CD14-positive monocyte (primary cell): ENCODE data around the gene PLCH1. TPM values are rescaled to one million over a fixed set of nuclear protein-coding genes. Genes with fewer than 3 reads are reported as not detected.

Experiments used
- DNase-seq, 3 donors: peaks; one replicate each; pipeline ENCODE4 v3.0.0-alpha.2; 2011 to 2022
- H2AFZ ChIP-seq: 2 replicates; pipeline ENCODE4 v1.6.0; 2012; ENCODE audit warnings: mild to moderate bottlenecking, low read depth, low read length, inconsistent platforms; ENCODE audit not compliant: insufficient read depth, poor library complexity, severe bottlenecking
- H3K27ac ChIP-seq, 2 donors: 1 replicate in 1 of 2; 2 replicates in 1 of 2; pipeline ENCODE4 v1.5.1; 2012 to 2013; ENCODE audit warnings: low read length in 2 of 2, control low read depth in 1 of 2, inconsistent platforms in 1 of 2, low read depth in 1 of 2, mild to moderate bottlenecking in 1 of 2
- H3K27me3 ChIP-seq, 2 donors: one replicate each; pipeline versions ENCODE4 v1.6.0 to v1.6.1; 2011 to 2013; ENCODE audit warnings: low read length in 2 of 2; ENCODE audit not compliant: control insufficient read depth in 2 of 2, insufficient read depth in 2 of 2
- H3K36me3 ChIP-seq, 2 donors: replicated peaks in 1 of 2; 1 replicate in 1 of 2; 2 replicates in 1 of 2; pipeline versions ENCODE4 v1.5.1 to v1.6.1; 2012 to 2013; ENCODE audit warnings: low read length in 2 of 2, control low read depth in 1 of 2, inconsistent platforms in 1 of 2, mild to moderate bottlenecking in 1 of 2; ENCODE audit not compliant: insufficient read depth in 2 of 2, control insufficient read depth in 1 of 2
- H3K4me1 ChIP-seq, 2 donors: 1 replicate in 1 of 2; 2 replicates in 1 of 2; pipeline versions ENCODE4 v1.5.1 to v1.6.1; 2012 to 2013; ENCODE audit warnings: low read length in 2 of 2, control low read depth in 1 of 2, inconsistent platforms in 1 of 2, mild to moderate bottlenecking in 1 of 2, moderate library complexity in 1 of 2; ENCODE audit not compliant: insufficient read depth in 2 of 2, control insufficient read depth in 1 of 2
- H3K4me2 ChIP-seq: replicated peaks from 2 replicates; pipeline ENCODE3; 2012; ENCODE audit warnings: low read length, moderate library complexity, mild to moderate bottlenecking; ENCODE audit not compliant: poor library complexity, severe bottlenecking; ENCODE audit errors: extremely low read depth
- H3K4me3 ChIP-seq, 3 experiments: fragments of 200-600 bp in 1 of 3; sonication (generic) in 1 of 3; replicated peaks in 1 of 3; 1 replicate in 2 of 3; 2 replicates in 1 of 3; pipeline ENCODE4 v1.5.1; 2011 to 2013; ENCODE audit warnings: low read length in 3 of 3, mild to moderate bottlenecking in 3 of 3, control low read depth in 2 of 3, low read depth in 2 of 3, inconsistent platforms in 1 of 3, moderate library complexity in 1 of 3
- H3K79me2 ChIP-seq: 2 replicates; pipeline ENCODE4 v1.6.0; 2012; ENCODE audit warnings: mild to moderate bottlenecking, control low read depth, inconsistent platforms, low read length, moderate library complexity; ENCODE audit not compliant: insufficient read depth
- H3K9ac ChIP-seq: 2 replicates; pipeline ENCODE4 v1.6.0; 2017; ENCODE audit warnings: low read length, mild to moderate bottlenecking; ENCODE audit not compliant: insufficient read depth, poor library complexity, severe bottlenecking
- H3K9me3 ChIP-seq, 2 donors: replicated peaks in 1 of 2; 1 replicate in 1 of 2; 2 replicates in 1 of 2; pipeline versions ENCODE4 v1.5.1 to v1.6.1; 2012 to 2013; ENCODE audit warnings: low read length in 2 of 2, control low read depth in 1 of 2; ENCODE audit not compliant: control insufficient read depth in 1 of 2, insufficient read depth in 1 of 2
- H4K20me1 ChIP-seq: 2 replicates; pipeline ENCODE4 v1.6.0; 2012; ENCODE audit warnings: mild to moderate bottlenecking, low read length, control low read depth, moderate library complexity; ENCODE audit not compliant: insufficient read depth
- H3K27ac Mint-ChIP-seq, 7 donors: one replicate each; pipeline ENCODE4 v1.8.0; 2020; ENCODE audit warnings: mild to moderate bottlenecking in 7 of 7, mixed read lengths in 7 of 7, moderate library complexity in 6 of 7, inconsistent platforms in 2 of 7
- H3K27me3 Mint-ChIP-seq, 3 donors: one replicate each; pipeline ENCODE4 v1.8.0; 2021 to 2022; ENCODE audit warnings: low read depth in 3 of 3, mild to moderate bottlenecking in 3 of 3, mixed read lengths in 3 of 3, moderate library complexity in 3 of 3, inconsistent platforms in 1 of 3
- H3K36me3 Mint-ChIP-seq, 2 donors: one replicate each; pipeline ENCODE4 v1.8.0; 2020; ENCODE audit warnings: mixed read lengths in 2 of 2, inconsistent platforms in 1 of 2, mild to moderate bottlenecking in 1 of 2
- H3K4me1 Mint-ChIP-seq: one replicate; pipeline ENCODE4 v1.8.0; 2020; ENCODE audit warnings: mild to moderate bottlenecking, mixed read lengths
- H3K4me3 Mint-ChIP-seq, 2 donors: one replicate each; pipeline ENCODE4 v1.8.0; 2020; ENCODE audit warnings: mild to moderate bottlenecking in 2 of 2, mixed read lengths in 2 of 2, moderate library complexity in 1 of 2
- H3K9me3 Mint-ChIP-seq, 7 donors: one replicate each; pipeline ENCODE4 v1.8.0; 2020 to 2022; ENCODE audit warnings: mixed read lengths in 7 of 7, mild to moderate bottlenecking in 6 of 7, moderate library complexity in 6 of 7, inconsistent platforms in 2 of 7
- CTCF ChIP-seq: fragments of 200-600 bp; IDR thresholded peaks from one replicate; pipeline ENCODE4 v1.8.0; 2022; ENCODE audit warnings: antibody characterized with exemption, mild to moderate bottlenecking
- WGBS: methylation state at CpG from one replicate; pipeline ENCODE4 v1.1.5; 2013; ENCODE audit warnings: missing lambda C conversion rate; ENCODE audit not compliant: insufficient coverage; 5-methylcytosine and 5-hydroxymethylcytosine counted together
- intact Hi-C, 2 donors: fragments of 100-400 bp; cut with micrococcal nuclease; formaldehyde crosslinking; loops; one replicate each; pipeline versions ENCODE4 v1.15.0 to v1.15.1; 2023
- polyA plus RNA-seq, 3 donors: library from polyadenylated mRNA; depleted of rRNA in 1 of 3; unstranded in 2 of 3; stranded (reverse) in 1 of 3; fragments of 300-500 nt in 2 of 3; fragments of >200 nt in 1 of 3; fragmentation: Illumina TruSeq in 2 of 3; gene quantifications; 1 replicate in 2 of 3; 2 replicates in 1 of 3; pipeline ENCODE4 v1.2.3, GENCODE V29; 2012 to 2021

Gene PLCH1
- polyA plus RNA-seq, 3 donors = not detected

DNA sequence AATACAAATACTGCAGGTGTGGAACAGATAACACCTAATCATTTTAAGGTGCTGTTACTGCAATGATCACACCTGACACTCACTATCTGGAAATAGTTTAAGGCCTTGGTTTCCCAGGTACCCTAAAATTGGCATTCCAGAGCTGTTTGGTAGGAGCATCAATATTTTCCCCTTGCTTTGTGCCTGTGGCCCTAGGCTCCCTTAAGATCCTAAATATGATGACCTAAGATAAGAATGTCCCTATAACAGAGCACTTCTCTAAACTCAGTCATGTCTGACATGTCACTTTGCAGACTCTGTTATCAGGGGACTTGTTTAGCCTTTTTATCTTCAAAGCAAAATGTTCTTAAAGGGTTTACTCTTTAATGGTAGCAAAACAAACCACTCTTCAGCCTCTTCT is 335.5 kb downstream of the PLCH1 start:
- no peak for DNase-seq
- H3K4me3 Mint-ChIP-seq = no peak overlapping the region
- H3K79me2 ChIP-seq = no peaks in the 10 kb centered on the region
- H3K4me1 ChIP-seq = no peaks in the 10 kb centered on the region
- H3K9ac ChIP-seq = no peak overlapping the region
- intact Hi-C loops = no loop called here
- H3K36me3 Mint-ChIP-seq = no peaks in the 10 kb centered on the region
- H3K36me3 ChIP-seq = no peaks in the 10 kb centered on the region
- no peak overlapping the region for H2AFZ ChIP-seq
- H3K27ac ChIP-seq = no peak overlapping the region
- H3K27ac Mint-ChIP-seq = no peak overlapping the region
- H3K27me3 ChIP-seq = no peaks in the 10 kb centered on the region
- H3K4me2 ChIP-seq = no peak overlapping the region
- H3K9me3 ChIP-seq = no peaks in the 10 kb centered on the region
- no peaks in the 10 kb centered on the region for H4K20me1 ChIP-seq
- peaks cover 0 to 5% (median 3%) of the 10 kb centered on the region in 7 donors for H3K9me3 Mint-ChIP-seq
- H3K27me3 Mint-ChIP-seq = no peaks in the 10 kb centered on the region
- H3K4me3 ChIP-seq = no peak overlapping the region
- TF ChIP-seq CTCF = no peak
- H3K4me1 Mint-ChIP-seq = no peaks in the 10 kb centered on the region

DNA sequence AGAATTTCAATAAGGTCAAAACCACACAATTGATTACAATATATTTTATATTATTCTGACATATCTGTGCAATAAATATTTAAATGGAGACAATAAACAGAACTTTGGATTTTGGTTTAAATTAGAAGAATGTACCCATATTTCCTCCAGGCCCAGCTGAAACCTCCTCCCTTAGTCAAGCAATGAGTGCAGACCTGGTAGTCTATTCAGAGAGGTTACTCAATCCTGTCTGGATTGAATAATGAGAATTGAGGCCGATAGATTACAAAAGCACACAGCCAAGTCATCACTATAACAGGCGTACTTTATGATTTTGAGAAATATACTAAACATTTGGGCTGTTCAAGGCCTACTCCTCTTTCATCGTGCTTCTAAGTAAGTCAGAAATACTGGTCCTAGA is 336.9 kb downstream of the PLCH1 start:
- Histone ChIP-seq H3K9ac (no peak overlapping the region), H3K4me1 (no peaks in the 10 kb centered on the region), H4K20me1 (no peaks in the 10 kb centered on the region), H3K36me3 (no peaks in the 10 kb centered on the region), H3K27ac (no peak overlapping the region), H3K9me3 (peaks cover 0 to 3% of the 10 kb centered on the region in 2 donors), H2AFZ (no peak overlapping the region), H3K4me2 (no peak overlapping the region), H3K4me3 (no peak overlapping the region), H3K27me3 (no peaks in the 10 kb centered on the region), H3K79me2 (no peaks in the 10 kb centered on the region)
- no peak for DNase-seq
- Mint-ChIP-seq H3K4me1 (no peaks in the 10 kb centered on the region), H3K9me3 (peaks cover 0 to 6% (median 4%) of the 10 kb centered on the region in 7 donors), H3K36me3 (no peaks in the 10 kb centered on the region), H3K27ac (no peak overlapping the region), H3K4me3 (no peak overlapping the region), H3K27me3 (no peaks in the 10 kb centered on the region)
- intact Hi-C loops = no loop called here
- no peak for TF ChIP-seq CTCF
- WGBS = 100% methylated on average over 1 of the region's 3 CpGs
